A673 (cell line): ENCODE measurements around the gene RSL1D1. TPM values are rescaled to one million over a fixed set of nuclear protein-coding genes. Genes with fewer than 3 reads are reported as not detected.

ENCODE experiments used
- BruUV-seq: library from RNA; stranded (reverse); fragments of 400-500 nt; replicated peaks from 2 replicates; lab custom pipeline; 2021; lab: Mats Ljungman, UMichigan
- CTCF ChIA-PET: fragments of 300-600 bp; sonication (Branson Sonifier 250); formaldehyde crosslinking; loops from one replicate; lab custom pipeline; 2022; ENCODE audit warnings: antibody characterized with exemption; lab: Charles Lee
- POLR2A ChIA-PET: fragments of 300-600 bp; sonication (Branson Sonifier 250); formaldehyde crosslinking; loops from one replicate; lab custom pipeline; 2022; ENCODE audit warnings: antibody characterized with exemption; ENCODE audit not compliant: low non-redundant PET; lab: Charles Lee
- DNase-seq: peaks from one replicate; pipeline ENCODE4 v3.0.0-alpha.2; 2015; ENCODE audit warnings: low spot score
- H3K27ac ChIP-seq: fragments of 200-600 bp; sonication (generic); 2 replicates; pipeline ENCODE4 v1.5.1; 2016; ENCODE audit warnings: mixed run types, low read depth, mild to moderate bottlenecking, mixed read lengths, antibody characterized with exemption, low read length; ENCODE audit not compliant: poor library complexity, severe bottlenecking
- H3K27me3 ChIP-seq: fragments of 200-600 bp; sonication (generic); replicated peaks from 2 replicates; pipeline ENCODE4 v1.6.1; 2017; ENCODE audit warnings: mixed run types, low read depth, mild to moderate bottlenecking, mixed read lengths, antibody characterized with exemption, low read length; ENCODE audit not compliant: insufficient read depth, poor library complexity
- H3K36me3 ChIP-seq: fragments of 200-600 bp; sonication (generic); 2 replicates; pipeline ENCODE4 v1.6.1; 2016; ENCODE audit warnings: mixed run types, mild to moderate bottlenecking, mixed read lengths, antibody characterized with exemption, low read length; ENCODE audit not compliant: insufficient read depth, poor library complexity, severe bottlenecking
- H3K4me1 ChIP-seq: fragments of 200-600 bp; sonication (generic); 2 replicates; pipeline ENCODE4 v1.6.1; 2017; ENCODE audit warnings: mixed run types, mild to moderate bottlenecking, mixed read lengths, antibody characterized with exemption, low read length; ENCODE audit not compliant: insufficient read depth, poor library complexity, severe bottlenecking
- H3K4me3 ChIP-seq: fragments of 200-600 bp; sonication (generic); 2 replicates; pipeline ENCODE4 v1.5.1; 2016; ENCODE audit warnings: low read depth, mixed run types, mild to moderate bottlenecking, mixed read lengths, low read length; ENCODE audit not compliant: poor library complexity, severe bottlenecking
- H3K9me3 ChIP-seq: fragments of 200-600 bp; sonication (generic); 2 replicates; pipeline ENCODE4 v1.6.1; 2016; ENCODE audit warnings: mixed run types, low read depth, mild to moderate bottlenecking, mixed read lengths, antibody characterized with exemption, low read length; ENCODE audit not compliant: poor library complexity, severe bottlenecking
- CTCF ChIP-seq: fragments of 300-800, 200-600 bp; sonication (generic); conservative IDR thresholded peaks from 2 replicates; pipeline ENCODE4 v1.5.1; 2017; ENCODE audit warnings: low read depth, mild to moderate bottlenecking, antibody characterized with exemption, low read length, moderate library complexity, mixed read lengths
- EZH2 ChIP-seq: fragments of 200-600 bp; sonication (generic); IDR thresholded peaks from 2 replicates; pipeline ENCODE4 v1.6.1; 2017; ENCODE audit warnings: borderline replicate concordance, low read depth, mild to moderate bottlenecking, mixed read lengths, antibody characterized with exemption, low read length; ENCODE audit not compliant: poor library complexity, severe bottlenecking
- intact Hi-C: fragments of 100-400 bp; cut with micrococcal nuclease; formaldehyde crosslinking; loops from one replicate; pipeline ENCODE4 v1.10.0; 2022; ENCODE audit not compliant: unreplicated experiment
- total RNA-seq: library from RNA; stranded (reverse); gene quantifications from 2 replicates; pipeline ENCODE4 v1.2.3, GENCODE V29; 2021

Gene RSL1D1
- total RNA-seq, 1 experiment from 2014 or later, result 365 TPM

- no TSS peak for BruUV-seq
- H3K27ac ChIP-seq, result peak overlapping the region; percentile 85
- ChIA-PET POLR2A (interaction anchor here (0.6 kb wide), 1 partner anchor 28 kb away, joined by 7 read pairs; no protein-coding TSS in a partner anchor), CTCF (interaction anchor here (0.7 to 1.1 kb wide), 2 partner anchors 53 to 461 kb away, joined by 3 read pairs; partner anchors contain the start of gene TXNDC11)
- TF ChIP-seq CTCF, result no peak
- no peak for TF ChIP-seq EZH2
- H3K9me3 ChIP-seq, result no peaks in the 10 kb centered on the region
- intact Hi-C loops, result loop anchor here (5.0 to 10.0 kb wide), 2 partner anchors 51 to 268 kb away; no protein-coding TSS in a partner anchor
- H3K4me3 ChIP-seq, result peak overlapping the region; percentile 83
- H3K27me3 ChIP-seq, result no peaks in the 10 kb centered on the region
- peaks cover 12% of the 10 kb centered on the region for H3K36me3 ChIP-seq
- no peak for DNase-seq
- H3K4me1 ChIP-seq, result peaks cover 19% of the 10 kb centered on the region
Measured at GRCh38 chr16:11796227-11797165, 54.8 kb downstream of the RSL1D1 start.

- TF ChIP-seq CTCF (no peak), EZH2 (no peak)
- TSS peak; percentile 45 for BruUV-seq
- Histone ChIP-seq H3K4me1 (peaks cover 19% of the 10 kb centered on the region), H3K9me3 (no peaks in the 10 kb centered on the region), H3K27me3 (no peaks in the 10 kb centered on the region), H3K36me3 (peaks cover 12% of the 10 kb centered on the region), H3K4me3 (peak overlapping the region; percentile 83), H3K27ac (peak overlapping the region; percentile 85)
- DNase-seq, result no peak
- CTCF ChIA-PET, result no interaction called here
- POLR2A ChIA-PET, result no interaction called here
- intact Hi-C loops, result loop anchor here (5.0 to 10.0 kb wide), 2 partner anchors 51 to 269 kb away; no protein-coding TSS in a partner anchor
Measured at GRCh38 chr16:11795887-11796226, 55.5 kb downstream of the RSL1D1 start.

DNA sequence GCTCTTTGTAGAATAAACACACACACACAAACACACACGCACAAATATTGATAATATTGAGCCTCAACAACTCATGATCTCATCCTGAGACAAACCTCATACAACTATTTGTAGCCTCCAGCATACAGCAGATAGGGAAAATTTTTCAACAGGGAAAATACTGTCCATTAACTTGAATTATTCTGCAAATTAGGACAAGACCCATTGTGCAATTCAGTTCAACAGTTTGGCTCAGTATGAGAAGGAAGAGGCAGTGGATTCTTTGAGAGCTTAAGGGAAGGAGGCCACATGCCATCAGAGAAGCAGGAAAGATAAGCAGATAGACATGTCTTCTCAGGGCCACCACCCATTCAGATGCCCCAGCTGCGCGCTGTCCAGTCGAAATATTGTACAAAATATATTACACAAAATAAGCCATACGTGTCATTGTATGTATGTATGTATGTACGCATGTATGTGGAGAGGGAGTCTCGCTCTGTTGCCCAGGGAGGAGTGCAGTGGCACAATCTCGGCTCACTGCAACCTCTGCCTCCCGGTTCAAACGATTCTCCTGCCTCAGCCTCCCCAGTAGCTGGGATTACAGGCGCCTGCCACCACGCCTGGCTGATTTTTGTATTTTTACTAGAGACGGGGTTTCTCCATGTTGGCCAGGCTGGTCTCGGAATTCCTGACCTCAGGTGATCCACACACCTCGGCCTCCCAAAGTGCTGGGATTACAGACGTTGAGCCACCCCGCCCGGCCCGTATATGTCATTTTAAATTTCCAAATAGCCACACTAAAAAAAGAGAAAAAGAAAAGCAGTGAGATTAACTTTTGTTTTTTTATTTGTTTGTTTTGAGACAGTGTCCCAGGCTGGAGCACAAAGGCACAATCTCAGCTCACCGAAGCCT is 56.1 kb downstream of the RSL1D1 start:
- peak overlapping the region; percentile 83 for H3K4me3 ChIP-seq
- peaks cover 19% of the 10 kb centered on the region for H3K4me1 ChIP-seq
- intact Hi-C loops, result loop anchor here (5.0 to 10.0 kb wide), 2 partner anchors 52 to 270 kb away; no protein-coding TSS in a partner anchor
- peaks cover 14% of the 10 kb centered on the region for H3K36me3 ChIP-seq
- POLR2A ChIA-PET, result no interaction called here
- H3K9me3 ChIP-seq, result no peaks in the 10 kb centered on the region
- no TSS peak for BruUV-seq
- TF ChIP-seq EZH2 (no peak), CTCF (no peak)
- peak overlapping the region; percentile 37 for H3K27ac ChIP-seq
- no peaks in the 10 kb centered on the region for H3K27me3 ChIP-seq
- CTCF ChIA-PET, result no interaction called here
- DNase-seq, result no peak
